HL-60 (cell line): ENCODE measurements around the gene C1orf56.

ENCODE experiments used
- DNase-seq, 2 experiments: peaks; one replicate each; pipeline ENCODE4 v3.0.0-alpha.2; 2010 to 2020; ENCODE audit warnings: low read depth in 1 of 2, low spot score in 1 of 2
- H3K27ac ChIP-seq: fragments of 250-450 bp; sonication (Bioruptor Pico); replicated peaks from 2 replicates; pipeline ENCODE4 v1.5.1; 2020; ENCODE audit warnings: mild to moderate bottlenecking, moderate library complexity
- H3K27me3 ChIP-seq: fragments of 250-450 bp; sonication (Bioruptor Pico); 2 replicates; pipeline ENCODE4 v1.5.1; 2021; ENCODE audit warnings: mild to moderate bottlenecking, moderate library complexity; ENCODE audit not compliant: insufficient read depth, poor library complexity, severe bottlenecking
- H3K4me3 ChIP-seq: replicated peaks from 2 replicates; pipeline ENCODE4 v1.5.1; 2011; ENCODE audit warnings: mild to moderate bottlenecking, control low read depth, low read length; ENCODE audit not compliant: insufficient read depth
- GABPA ChIP-seq: IDR thresholded peaks from 2 replicates; pipeline ENCODE4 v1.6.1; 2012; ENCODE audit warnings: low read depth
- POLR2AphosphoS5 ChIP-seq: IDR thresholded peaks from 2 replicates; pipeline ENCODE4 v1.6.1; 2012; ENCODE audit warnings: low read depth
- SPI1 ChIP-seq: IDR thresholded peaks from 2 replicates; pipeline ENCODE4 v1.6.1; 2012; ENCODE audit warnings: low read depth, mild to moderate bottlenecking, borderline replicate concordance
- TF ChIP-seq, protein P1 (sequence below): IDR thresholded peaks from one replicate; pipeline ENCODE4 v1.5.1; 2011; ENCODE audit warnings: low read length, control low read depth, inconsistent platforms; ENCODE audit not compliant: insufficient read depth
- TF ChIP-seq, protein P2 (sequence below): IDR thresholded peaks from 2 replicates; pipeline ENCODE4 v1.6.1; 2012; ENCODE audit warnings: low read depth; ENCODE audit not compliant: insufficient replicate concordance

C1orf56 gene

DNA sequence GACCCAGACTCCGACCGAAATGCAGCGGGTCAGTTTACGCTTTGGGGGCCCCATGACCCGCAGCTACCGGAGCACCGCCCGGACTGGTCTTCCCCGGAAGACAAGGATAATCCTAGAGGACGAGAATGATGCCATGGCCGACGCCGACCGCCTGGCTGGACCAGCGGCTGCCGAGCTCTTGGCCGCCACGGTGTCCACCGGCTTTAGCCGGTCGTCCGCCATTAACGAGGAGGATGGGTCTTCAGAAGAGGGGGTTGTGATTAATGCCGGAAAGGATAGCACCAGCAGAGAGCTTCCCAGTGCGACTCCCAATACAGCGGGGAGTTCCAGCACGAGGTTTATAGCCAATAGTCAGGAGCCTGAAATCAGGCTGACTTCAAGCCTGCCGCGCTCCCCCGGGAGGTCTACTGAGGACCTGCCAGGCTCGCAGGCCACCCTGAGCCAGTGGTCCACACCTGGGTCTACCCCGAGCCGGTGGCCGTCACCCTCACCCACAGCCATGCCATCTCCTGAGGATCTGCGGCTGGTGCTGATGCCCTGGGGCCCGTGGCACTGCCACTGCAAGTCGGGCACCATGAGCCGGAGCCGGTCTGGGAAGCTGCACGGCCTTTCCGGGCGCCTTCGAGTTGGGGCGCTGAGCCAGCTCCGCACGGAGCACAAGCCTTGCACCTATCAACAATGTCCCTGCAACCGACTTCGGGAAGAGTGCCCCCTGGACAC is 534 bp downstream of the C1orf56 start:
- TF ChIP-seq, protein P1, sequence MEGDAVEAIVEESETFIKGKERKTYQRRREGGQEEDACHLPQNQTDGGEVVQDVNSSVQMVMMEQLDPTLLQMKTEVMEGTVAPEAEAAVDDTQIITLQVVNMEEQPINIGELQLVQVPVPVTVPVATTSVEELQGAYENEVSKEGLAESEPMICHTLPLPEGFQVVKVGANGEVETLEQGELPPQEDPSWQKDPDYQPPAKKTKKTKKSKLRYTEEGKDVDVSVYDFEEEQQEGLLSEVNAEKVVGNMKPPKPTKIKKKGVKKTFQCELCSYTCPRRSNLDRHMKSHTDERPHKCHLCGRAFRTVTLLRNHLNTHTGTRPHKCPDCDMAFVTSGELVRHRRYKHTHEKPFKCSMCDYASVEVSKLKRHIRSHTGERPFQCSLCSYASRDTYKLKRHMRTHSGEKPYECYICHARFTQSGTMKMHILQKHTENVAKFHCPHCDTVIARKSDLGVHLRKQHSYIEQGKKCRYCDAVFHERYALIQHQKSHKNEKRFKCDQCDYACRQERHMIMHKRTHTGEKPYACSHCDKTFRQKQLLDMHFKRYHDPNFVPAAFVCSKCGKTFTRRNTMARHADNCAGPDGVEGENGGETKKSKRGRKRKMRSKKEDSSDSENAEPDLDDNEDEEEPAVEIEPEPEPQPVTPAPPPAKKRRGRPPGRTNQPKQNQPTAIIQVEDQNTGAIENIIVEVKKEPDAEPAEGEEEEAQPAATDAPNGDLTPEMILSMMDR, result peak; percentile 8
- no peak for TF ChIP-seq POLR2AphosphoS5
- TF ChIP-seq, protein P2, sequence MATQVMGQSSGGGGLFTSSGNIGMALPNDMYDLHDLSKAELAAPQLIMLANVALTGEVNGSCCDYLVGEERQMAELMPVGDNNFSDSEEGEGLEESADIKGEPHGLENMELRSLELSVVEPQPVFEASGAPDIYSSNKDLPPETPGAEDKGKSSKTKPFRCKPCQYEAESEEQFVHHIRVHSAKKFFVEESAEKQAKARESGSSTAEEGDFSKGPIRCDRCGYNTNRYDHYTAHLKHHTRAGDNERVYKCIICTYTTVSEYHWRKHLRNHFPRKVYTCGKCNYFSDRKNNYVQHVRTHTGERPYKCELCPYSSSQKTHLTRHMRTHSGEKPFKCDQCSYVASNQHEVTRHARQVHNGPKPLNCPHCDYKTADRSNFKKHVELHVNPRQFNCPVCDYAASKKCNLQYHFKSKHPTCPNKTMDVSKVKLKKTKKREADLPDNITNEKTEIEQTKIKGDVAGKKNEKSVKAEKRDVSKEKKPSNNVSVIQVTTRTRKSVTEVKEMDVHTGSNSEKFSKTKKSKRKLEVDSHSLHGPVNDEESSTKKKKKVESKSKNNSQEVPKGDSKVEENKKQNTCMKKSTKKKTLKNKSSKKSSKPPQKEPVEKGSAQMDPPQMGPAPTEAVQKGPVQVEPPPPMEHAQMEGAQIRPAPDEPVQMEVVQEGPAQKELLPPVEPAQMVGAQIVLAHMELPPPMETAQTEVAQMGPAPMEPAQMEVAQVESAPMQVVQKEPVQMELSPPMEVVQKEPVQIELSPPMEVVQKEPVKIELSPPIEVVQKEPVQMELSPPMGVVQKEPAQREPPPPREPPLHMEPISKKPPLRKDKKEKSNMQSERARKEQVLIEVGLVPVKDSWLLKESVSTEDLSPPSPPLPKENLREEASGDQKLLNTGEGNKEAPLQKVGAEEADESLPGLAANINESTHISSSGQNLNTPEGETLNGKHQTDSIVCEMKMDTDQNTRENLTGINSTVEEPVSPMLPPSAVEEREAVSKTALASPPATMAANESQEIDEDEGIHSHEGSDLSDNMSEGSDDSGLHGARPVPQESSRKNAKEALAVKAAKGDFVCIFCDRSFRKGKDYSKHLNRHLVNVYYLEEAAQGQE, result no peak
- no peak overlapping the region for H3K27ac ChIP-seq
- H3K27me3 ChIP-seq, result peaks cover 7% of the 10 kb centered on the region
- H3K4me3 ChIP-seq, result peak overlapping the region; percentile 63
- DNase-seq, result peak in 1 of 2 experiments; percentile 52

DNA sequence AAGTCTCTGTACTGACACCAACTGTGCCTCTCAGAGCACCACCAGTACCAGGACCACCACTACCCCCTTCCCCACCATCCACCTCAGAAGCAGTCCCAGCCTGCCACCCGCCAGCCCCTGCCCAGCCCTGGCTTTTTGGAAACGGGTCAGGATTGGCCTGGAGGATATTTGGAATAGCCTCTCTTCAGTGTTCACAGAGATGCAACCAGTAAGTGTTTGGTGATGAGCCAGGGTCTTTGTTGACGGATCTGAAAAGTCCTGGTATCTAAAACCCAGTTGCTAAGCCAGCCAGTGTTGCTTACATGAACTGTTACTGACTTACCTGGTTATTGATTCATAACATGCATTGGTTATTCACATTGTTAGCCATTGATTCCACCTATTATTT is 1.1 kb downstream of the C1orf56 start:
- Histone ChIP-seq H3K27ac (no peak overlapping the region), H3K4me3 (no peak overlapping the region), H3K27me3 (peaks cover 7% of the 10 kb centered on the region)
- DNase-seq, result no peak
- TF ChIP-seq, protein P2, result no peak
- TF ChIP-seq SPI1 (no peak), GABPA (no peak), POLR2AphosphoS5 (no peak)
- TF ChIP-seq, protein P1, result no peak

DNA sequence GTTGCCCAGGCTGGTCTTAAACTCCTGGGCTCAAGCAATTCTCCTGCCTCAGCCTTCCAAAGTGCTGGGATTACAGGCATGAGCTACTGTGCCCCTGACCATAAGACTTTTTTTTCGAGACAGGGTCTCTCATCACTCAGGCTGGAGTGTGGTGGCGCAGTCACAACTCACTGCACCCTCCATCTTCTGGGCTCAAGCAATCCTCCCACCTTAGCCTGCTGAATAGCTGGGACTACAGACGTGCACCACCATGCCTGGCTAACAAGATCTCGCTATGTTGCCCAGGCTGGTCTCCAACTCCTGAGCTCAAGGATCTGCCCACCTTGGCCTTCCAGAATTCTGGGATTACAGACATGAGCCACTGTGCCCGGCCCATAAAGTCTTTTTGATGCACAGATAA is 1.9 kb downstream of the C1orf56 start:
- peaks cover 7% of the 10 kb centered on the region for H3K27me3 ChIP-seq
- DNase-seq, result no peak
- H3K27ac ChIP-seq, result no peak overlapping the region
- TF ChIP-seq, protein P1, result no peak
- TF ChIP-seq GABPA (no peak), SPI1 (no peak), POLR2AphosphoS5 (no peak)
- TF ChIP-seq, protein P2, result no peak
- no peak overlapping the region for H3K4me3 ChIP-seq
